Stimulated activated CD4-positive, alpha-beta T cell treated with anti-CD3 and anti-CD28 coated beads, TNF-alpha, amount 100 ng/mL, for 48 hours (primary cell): ENCODE results near the gene RGS4.
"Not testable (repeated sequence)": the region's sequence is repeated elsewhere in the genome, so short reads cannot be mapped to it uniquely, and the experiment has no call there.

ENCODE experiments used
- DNase-seq, 3 donors: peaks; one replicate each; pipeline ENCODE4 v3.0.0-alpha.2; 2020; ENCODE audit warnings: low read depth in 3 of 3

RGS4 gene

GRCh38 chr1:163068716-163069115, 445 bp upstream of the RGS4 start:
- DNase-seq: no peak

DNA sequence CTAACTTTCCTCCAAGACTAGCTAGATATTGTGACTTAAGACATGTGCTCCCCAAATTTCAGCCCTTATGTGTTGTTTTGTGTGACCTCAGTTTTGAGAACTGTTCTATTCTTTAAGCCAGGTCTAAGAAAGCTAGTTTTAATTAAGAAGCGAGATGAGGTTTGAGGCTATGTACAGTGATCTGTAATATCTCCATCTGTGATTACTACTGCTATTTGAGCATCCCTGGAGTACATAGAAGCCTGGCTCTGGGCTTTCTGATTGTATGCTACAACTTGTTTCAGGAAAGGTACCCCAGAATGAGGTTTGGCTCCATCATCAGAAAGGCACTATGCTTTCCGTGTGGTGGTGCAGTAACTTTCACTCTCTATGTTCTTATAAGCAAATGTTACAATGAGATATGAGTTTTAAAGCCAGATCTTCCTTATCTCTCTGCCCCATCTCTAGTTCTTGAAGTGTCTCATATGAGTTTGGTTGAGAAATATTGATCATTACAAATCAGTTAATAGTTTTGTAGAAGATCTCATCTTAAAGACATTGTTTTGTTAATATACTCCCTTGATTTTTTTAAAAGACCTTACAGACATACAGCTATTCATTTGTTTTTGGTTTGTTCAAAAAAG, 605 bp downstream of the RGS4 start:
- DNase-seq: no peak

DNA sequence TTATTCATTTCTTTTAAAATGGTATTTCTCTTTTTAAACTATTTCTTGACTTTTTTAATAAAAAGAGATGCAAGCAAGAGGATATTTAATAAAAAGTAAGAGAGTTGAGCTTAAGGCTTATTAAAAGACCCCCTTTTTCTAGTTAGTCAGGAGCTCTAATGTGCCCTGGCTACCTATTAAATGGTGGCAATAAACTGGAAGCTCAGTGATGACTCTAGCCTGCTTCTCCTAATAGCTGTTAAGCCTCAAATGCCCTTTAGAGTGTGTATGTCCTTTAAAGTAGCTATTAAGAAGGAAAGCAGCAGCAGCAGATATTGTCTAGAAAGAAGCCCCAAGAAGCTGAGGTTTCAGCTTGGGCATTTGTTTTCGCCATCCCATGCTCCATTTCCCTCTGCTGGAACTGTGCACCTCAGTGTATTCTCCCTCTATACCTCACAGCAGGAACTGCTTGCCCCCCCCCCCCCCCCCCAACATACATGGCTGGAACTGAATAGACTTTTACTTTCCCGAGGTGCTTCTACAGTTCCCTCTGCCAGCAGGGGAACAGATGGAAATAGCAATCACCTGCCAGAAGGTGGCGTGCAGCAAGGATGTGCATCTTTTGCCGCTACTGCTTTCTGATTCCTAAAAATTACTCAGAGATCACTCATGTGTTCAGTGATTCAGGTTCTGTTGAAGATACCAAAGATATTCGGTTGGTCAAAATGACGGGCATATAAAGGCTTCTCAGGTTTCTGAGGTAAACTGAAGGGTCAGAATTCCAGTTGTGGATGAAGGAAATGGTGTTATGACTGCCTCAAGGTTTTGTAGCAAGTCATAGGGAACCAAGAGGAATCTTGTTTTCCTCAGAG, 2.5 kb downstream of the RGS4 start:
- DNase-seq: peak; percentile 8 to 22 (median 19)

DNA sequence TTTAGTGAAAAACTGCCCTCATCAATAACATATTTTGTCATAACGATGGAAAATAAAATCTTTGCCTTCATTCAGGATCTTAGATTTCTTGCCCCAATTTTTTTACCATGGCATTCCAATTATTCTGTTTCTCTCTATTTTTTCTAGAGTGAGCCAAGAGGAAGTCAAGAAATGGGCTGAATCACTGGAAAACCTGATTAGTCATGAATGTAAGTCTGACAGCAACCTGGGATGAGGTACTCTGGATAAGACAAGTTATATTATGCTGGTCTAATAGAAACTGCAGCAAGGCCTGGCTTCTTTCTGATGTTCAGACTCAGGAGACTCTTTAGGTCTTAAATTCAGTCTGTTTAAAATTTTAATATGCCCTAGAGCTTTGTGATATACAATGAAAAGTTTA, 3.5 kb downstream of the RGS4 start:
- no peak for DNase-seq

- DNase-seq: no peak
Observed at GRCh38 chr1:163074004-163074403, 4.8 kb downstream of the RGS4 start.

DNA sequence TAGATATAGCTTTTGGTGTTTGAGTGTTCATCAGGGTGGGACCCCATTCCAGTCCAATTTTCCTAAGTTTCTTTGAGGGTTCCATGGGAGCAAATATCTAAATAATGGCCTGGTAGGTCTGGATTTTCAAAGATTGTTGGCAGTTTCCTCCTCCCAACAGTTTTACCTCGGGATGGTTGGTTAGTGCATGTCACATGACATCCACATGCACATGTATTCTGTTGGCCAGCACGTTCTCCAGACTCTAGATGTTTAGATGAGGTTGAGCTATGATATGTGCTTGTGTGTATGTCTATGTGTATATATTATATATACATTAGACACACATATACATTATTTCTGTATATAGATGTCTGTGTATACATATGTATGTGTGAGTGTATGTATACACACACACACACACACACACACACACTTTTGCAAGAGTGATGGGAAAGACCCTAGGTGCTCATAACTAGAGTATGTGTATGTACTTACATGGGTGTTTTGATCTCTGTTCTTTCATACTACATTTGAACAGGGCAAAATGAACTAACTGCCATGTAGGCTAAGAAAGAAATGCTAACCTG, 5.6 kb downstream of the RGS4 start:
- DNase-seq: no peak

- no peak for DNase-seq
Observed at GRCh38 chr1:163076044-163076443, 6.9 kb downstream of the RGS4 start.

GRCh38 chr1:163076446-163076845, 7.3 kb downstream of the RGS4 start:
- DNase-seq: no peak

DNA sequence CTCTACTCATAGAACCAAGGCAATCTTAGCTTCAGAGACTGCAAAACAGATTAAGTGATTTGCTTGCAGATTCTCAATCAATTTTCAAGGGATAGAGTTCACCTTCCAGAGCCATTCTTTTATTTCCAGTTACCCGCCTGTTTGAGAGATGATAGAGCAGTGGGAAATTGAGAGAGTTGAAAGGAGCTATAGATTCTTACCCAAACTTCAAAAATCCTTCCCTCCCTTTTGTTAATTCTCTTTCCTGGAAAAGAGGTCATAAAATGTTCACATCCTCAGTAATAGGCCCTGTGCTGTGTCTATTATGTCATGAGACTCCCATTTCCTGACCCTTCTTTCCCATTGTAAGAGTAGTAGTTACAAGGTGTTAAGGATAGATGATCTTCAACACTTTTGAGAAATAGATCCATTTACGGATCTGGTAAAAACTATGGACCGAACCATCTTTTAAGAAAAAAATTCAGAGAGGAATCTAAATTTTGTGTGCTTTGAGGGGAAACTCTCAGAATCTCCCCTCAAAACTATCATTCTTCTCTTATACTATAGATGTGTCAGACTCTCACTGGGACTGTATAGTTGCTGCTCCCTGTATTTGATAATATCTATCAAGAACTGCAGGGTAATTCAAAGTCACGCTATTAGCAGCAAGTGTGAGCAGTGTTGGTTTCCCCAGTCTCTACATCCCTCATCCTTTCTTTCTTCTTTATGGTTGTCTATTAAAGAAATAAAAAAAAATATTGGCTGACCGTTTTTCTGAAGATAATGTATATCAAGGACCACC, 8.0 kb downstream of the RGS4 start:
- no peak for DNase-seq

- no peak for DNase-seq
Observed at GRCh38 chr1:163082971-163083370, 13.8 kb downstream of the RGS4 start.

GRCh38 chr1:163083690-163084089, 14.5 kb downstream of the RGS4 start:
- DNase-seq: no peak

DNA sequence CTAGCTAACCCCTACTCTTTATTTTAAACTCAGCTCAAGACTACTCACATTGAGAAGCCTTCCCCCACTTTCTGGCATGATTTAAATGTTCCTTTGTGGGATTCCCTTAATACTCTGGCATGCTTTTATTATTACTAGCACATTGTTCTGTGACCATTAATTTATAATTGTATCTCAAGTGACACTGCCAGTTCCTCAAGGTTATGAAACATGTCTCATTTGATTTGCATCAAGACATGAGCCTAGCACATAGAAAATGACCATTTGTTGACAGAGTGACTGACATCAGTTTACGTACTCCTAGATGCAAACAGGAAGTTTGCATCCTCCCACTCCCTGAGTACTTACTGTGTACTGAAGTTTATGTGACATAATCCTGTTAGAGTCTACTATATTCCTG, 15.2 kb downstream of the RGS4 start:
- no peak for DNase-seq

GRCh38 chr1:163085041-163085903, 16.1 kb downstream of the RGS4 start:
- DNase-seq: no peak

DNA sequence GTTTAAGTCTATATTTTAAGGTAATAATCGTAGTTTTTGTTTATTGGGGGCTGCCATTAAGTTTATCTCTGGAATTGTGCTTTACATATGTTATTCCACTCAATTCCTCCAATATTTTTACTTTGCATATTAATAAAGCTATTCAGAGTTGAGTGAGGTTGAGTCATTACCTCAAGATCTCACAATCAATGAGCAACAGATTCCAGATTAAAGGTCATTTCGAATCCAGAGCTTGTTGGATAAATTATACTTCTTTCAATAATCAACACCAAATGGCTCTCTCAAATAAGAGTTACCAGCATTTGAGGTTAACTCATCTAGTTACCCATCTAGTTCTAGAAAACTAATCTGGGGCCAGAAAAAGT, 16.7 kb downstream of the RGS4 start:
- no peak for DNase-seq

GRCh38 chr1:163089117-163089516, 20.0 kb downstream of the RGS4 start:
- not testable (repeated sequence) for DNase-seq

DNA sequence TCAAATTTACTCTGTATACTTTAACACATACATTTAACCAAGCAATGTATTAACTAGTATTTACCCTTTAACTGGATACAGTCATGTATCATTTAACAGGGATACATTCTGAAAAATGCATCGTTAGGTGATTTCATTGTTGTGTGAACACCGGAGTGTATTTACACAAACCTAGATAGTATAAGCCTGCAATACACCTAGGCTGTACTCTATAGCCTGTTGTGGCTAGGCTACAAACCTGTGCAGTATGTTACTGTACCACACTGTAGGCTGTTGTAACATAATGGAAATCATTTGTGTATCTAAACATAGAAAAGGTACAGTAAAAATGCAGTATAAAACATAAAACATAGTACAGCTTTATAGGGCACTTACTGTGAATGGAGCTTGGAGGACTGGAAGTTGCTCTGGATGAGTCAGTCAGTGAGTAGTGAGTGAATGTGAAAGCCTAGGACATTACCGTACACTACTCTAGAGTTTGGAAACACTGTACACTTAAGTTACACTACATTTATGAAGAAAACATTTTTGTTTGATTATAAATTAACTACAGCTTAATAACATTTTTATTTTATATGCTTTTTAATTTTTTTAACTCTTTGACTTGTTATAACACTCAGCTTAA, 21.3 kb downstream of the RGS4 start:
- no peak for DNase-seq

GRCh38 chr1:163093169-163093568, 24.0 kb downstream of the RGS4 start:
- DNase-seq: no peak

DNA sequence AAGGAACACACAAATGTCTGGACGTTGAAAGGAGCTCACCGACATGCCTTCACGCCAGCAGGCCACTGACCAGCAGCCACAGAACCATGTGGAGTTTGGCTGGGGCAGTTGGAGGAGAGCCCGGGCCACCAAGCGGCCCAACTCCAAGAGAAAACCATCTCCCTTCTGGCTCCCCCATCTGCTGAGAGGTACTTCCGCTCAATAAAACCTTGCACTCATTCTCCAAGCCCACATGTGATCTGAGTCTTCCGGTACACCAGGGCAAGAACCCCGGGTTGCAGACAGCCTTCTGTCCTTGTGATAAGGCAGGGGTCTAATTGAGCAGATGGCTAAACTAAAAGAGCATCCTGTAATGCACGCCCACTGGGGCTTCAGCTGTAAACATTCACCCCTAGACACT, 24.4 kb downstream of the RGS4 start:
- DNase-seq: no peak

DNA sequence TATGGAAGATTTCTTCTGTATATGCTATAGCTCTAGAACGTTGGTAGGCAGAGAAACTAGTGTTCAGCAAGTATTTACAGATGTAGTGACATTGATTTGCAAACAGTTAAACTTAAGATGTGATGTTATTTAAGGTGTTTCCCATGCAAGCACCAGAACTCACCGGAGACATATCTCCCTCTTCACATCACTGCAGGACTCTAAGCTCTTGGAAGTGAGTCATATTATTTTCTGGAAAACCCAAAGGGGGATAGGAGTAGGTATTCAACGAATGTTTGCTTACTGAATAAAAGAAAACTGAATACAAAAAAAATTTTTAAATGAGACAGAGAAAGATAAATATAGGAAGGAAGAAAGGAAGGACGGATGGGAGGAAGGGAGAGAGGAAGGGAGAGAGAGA, 25.0 kb downstream of the RGS4 start:
- no peak for DNase-seq

GRCh38 chr1:163094589-163094988, 25.4 kb downstream of the RGS4 start:
- no peak for DNase-seq

- DNase-seq: no peak
Observed at GRCh38 chr1:163095213-163095612, 26.1 kb downstream of the RGS4 start.
